CD4-positive, alpha-beta T cell treated with Interleukin-15 for 1 hour (primary cell): ENCODE results near the gene CAPRIN1.

Experiments
- DNase-seq: peaks from one replicate; pipeline ENCODE4 v3.0.0-alpha.2; 2020

Gene CAPRIN1

DNA sequence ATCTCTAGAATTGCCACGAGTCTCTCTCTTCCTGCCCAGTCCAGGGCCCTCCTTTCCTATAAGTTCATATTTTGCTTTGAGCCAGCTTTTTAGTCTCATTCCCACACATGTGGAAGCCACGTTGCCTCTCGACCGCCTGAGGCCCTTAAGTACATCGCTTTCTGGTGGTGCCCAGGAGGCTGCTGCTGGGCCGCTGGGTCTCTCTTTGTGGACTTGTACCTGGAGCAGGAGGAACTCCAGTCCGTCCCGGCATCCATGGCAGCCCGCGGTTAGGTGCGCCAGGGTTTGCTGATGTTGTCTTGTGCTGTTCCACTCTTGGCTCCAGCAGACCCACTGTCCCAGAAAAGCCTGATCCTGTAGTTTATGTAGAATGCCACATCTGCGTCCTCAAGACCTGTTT, 94.9 kb downstream of the CAPRIN1 start:
- DNase-seq: no peak

DNA sequence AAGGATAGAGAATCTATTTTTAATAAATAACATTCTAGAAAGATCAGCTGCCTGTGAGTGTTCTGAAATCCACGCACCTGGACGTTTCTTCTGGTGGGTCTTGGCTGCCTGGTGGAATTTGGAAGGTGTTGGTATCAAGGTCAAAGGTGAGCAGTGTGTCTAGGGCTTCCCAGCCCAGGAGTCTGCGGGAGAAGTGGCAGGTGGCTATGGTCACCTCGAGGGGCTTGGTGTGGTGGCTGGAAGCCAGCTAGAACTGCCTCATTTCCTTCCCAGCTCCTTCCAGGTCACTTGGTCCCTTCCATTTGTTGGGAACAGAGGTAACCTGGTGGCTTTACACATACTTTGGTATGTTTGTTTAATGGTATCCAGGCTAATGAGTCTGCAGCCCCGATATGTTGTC, 95.3 kb downstream of the CAPRIN1 start:
- no peak for DNase-seq

DNA sequence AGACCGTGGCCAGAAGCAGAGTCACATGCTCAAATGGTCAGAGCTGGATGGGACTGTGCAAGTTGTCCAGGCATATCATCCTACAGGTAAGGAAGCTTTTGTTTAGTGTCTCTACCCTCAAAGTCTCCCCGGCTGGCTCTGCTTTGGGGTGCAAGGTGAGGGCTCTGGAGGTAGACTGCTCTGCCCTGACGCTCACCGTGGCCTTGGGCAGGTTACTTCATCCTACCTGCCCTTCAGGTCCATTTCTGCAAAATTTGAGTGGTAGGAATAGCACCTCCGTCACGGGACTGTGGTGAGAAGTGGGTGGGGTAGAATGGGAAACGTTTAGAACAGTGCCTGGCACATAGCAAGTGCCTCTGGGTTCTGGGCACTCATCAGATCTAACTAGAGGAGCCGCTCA, 96.0 kb downstream of the CAPRIN1 start:
- no peak for DNase-seq

DNA sequence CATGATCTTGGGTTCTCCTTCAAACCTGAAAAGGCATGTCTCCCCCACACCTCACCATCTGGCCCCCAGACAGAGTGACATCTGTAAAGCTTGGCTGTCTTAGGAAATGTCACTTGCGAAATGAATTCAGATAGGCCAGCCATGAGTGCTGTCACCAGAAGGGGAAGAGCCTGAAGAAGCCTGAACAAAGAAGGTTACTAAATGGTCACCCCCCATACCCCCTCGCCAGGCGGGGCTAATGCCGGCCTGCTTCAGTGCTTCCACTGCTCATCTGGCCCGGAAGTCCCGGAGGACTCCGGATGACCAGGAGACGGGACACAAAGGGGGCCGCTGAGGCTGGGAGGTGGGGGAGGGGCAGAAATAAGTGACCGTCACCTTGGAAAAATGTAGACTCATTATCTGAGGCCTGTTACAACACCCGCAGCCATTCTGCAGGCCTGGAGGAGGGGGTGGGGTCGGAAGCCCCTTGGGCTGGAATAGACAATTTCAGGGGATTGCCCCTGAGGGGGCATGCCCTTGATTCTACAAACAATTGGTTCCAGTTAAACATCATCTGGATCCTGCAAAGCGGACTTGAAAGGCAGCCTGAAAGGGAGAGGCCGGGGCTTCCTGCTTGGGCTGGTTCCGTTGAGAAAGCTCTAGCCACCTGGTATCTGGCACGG, 97.1 kb downstream of the CAPRIN1 start:
- DNase-seq: no peak

DNA sequence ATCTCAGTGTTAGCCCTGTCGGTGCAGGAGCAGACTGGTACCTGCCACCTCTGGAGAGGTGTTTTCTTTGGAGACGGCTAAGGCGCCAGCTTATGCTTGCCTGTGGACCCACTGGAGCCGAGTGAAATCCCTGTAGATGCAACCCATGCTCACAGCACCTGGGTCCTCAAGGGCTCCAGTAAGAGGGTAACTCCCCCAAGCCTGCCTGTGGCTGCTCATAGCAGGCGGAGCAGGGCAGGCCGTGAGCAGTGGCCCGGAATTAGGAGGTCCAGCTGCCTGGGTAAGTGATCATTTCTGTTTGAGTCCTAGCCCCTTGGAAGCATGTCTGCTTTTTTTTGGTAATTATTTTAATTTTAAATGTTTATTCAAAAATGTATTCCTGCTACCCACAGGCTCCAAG, 97.7 kb downstream of the CAPRIN1 start:
- no peak for DNase-seq

DNA sequence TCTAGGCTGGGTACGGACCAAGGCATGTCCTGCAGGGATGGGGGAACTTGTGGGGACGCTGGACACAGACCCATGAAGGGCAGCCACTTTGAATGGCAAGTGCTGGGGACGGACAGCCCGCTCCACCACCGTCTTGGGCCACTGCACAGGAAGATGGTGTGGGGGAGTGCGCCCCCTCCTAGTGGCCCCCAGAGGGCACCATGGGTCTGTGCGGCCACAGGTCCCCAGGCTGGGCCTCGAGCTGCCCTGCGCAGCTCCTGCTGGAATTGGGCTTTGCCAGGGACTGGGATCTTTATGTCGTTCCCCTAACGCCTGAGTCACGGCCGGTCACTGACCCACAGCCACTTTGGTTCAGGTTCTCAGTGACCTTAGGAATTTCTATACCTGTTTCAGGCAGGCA, 98.3 kb downstream of the CAPRIN1 start:
- DNase-seq: no peak

DNA sequence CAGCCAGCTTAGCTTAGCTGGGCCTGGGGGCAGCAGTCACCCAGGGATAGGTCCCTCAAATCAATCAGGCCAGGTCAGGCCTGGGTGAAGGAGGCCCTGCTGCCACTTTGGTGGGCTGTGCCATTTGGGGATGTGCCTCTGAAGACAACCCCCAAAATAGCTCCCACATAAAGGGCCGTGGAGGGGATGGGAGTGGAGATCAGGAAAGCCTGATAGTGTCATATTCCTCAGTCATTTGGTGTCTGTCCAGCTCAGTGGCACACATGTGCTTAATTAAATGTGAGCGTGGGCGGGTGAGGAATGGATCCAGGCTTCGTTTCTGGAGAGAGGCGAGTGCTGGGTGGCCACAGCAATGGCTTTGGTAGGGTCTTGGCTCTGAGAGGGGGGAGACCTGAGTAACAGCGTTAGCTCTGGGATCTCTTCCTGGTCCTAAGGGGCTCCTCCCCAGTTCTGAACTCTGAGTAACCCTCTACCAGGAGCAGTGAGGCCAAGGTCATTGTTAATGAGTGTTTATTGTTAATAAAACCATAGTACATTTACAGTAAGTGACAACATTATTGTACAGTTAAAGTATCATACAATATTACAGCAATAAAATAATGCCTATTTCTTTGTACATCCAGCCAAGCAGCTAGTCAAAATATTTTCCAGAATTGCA, 99.1 kb downstream of the CAPRIN1 start:
- no peak for DNase-seq
